GM10248 (cell line): ENCODE results near the gene RNF26.

Source experiments
- CTCF ChIA-PET: fragments of 300-600 bp; sonication (Branson Sonifier 250); formaldehyde crosslinking; extraction: SDS; loops from one replicate; lab custom pipeline; 2021; ENCODE audit warnings: antibody characterized with exemption; lab: Yijun Ruan, JAX
- POLR2A ChIA-PET: fragments of 350-650 bp; sonication (Branson Sonifier 250); formaldehyde crosslinking; extraction: SDS; loops from one replicate; lab custom pipeline; 2020; ENCODE audit warnings: antibody characterized with exemption; lab: Yijun Ruan, JAX
- DNase-seq: peaks from one replicate; pipeline ENCODE4 v3.0.0; 2012; ENCODE audit errors: extremely low spot score
- TF ChIP-seq, protein P1 (sequence below): IDR thresholded peaks from 2 replicates; pipeline ENCODE4 v1.5.1; 2012; ENCODE audit warnings: mild to moderate bottlenecking, low read depth; ENCODE audit errors: extremely low read depth, missing control alignments, control extremely low read depth

Gene RNF26

DNA sequence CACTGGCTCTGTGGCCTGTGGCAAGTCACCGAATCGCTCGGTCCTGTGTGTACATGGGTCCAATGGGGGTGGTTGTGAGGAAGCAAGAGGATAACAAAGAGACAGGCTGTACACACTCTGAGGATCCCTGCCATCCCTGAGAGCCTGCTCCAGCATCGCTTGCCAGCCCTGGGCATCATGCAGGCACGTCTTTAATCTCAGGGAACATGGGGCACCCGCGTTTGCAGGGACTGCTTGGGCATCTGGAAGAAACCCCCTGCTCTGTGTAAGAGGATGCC lies 7.6 kb downstream of the RNF26 start:
- no peak for DNase-seq
- ChIA-PET POLR2A (interaction anchor here (0.7 kb wide), 1 partner anchor 414 kb away, joined by 4 read pairs; no protein-coding TSS in a partner anchor), CTCF (interaction anchor here (5.4 to 5.9 kb wide), 2 partner anchors 15 to 21 kb away, joined by 58 to 131 read pairs; no protein-coding TSS in a partner anchor)
- TF ChIP-seq, protein P1, sequence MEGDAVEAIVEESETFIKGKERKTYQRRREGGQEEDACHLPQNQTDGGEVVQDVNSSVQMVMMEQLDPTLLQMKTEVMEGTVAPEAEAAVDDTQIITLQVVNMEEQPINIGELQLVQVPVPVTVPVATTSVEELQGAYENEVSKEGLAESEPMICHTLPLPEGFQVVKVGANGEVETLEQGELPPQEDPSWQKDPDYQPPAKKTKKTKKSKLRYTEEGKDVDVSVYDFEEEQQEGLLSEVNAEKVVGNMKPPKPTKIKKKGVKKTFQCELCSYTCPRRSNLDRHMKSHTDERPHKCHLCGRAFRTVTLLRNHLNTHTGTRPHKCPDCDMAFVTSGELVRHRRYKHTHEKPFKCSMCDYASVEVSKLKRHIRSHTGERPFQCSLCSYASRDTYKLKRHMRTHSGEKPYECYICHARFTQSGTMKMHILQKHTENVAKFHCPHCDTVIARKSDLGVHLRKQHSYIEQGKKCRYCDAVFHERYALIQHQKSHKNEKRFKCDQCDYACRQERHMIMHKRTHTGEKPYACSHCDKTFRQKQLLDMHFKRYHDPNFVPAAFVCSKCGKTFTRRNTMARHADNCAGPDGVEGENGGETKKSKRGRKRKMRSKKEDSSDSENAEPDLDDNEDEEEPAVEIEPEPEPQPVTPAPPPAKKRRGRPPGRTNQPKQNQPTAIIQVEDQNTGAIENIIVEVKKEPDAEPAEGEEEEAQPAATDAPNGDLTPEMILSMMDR = no peak

DNA sequence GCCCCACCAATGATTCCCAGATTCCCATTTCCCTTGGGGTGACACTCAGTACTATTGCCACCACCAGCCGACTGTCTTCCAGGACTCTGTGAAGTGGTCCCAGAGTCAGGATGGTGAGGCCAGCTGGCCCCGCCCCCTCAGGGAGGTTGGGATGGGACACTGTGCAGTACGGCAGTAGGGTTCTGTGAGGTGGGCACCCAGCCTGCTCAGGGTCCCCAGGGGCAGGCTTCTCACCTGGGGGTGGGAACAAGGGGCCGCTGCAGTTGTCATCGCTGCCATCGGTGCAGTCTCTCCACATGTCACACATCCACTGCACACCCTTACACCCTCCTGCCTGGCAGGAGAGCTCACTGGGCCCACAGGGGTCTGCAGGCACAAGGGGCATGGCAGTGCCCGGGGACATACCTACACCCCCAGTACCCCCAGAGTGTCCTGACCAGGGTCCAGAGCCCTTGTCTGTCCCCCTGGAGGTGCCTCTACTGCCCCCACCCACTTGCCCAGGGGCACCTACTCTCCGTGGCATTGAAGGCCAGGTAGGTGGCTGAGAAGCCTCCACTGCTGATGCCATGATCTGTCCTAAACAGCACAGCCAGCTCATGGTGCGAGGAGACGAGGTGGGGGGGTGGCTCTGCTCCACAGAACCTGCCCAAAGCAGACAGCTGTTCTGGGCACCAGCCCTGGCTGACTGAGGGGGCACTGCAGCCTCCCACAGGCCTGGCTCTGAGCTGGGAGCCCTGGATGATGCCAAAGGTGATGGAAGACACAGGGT lies 8.2 kb downstream of the RNF26 start:
- POLR2A ChIA-PET = interaction anchor here (0.7 kb wide), 1 partner anchor 414 kb away, joined by 4 read pairs; no protein-coding TSS in a partner anchor
- TF ChIP-seq, protein P1 = no peak
- CTCF ChIA-PET = interaction anchor here (0.7 to 6.4 kb wide), 4 partner anchors 14 to 21 kb away, joined by 3 to 131 read pairs (median 40); no protein-coding TSS in a partner anchor
- no peak for DNase-seq

DNA sequence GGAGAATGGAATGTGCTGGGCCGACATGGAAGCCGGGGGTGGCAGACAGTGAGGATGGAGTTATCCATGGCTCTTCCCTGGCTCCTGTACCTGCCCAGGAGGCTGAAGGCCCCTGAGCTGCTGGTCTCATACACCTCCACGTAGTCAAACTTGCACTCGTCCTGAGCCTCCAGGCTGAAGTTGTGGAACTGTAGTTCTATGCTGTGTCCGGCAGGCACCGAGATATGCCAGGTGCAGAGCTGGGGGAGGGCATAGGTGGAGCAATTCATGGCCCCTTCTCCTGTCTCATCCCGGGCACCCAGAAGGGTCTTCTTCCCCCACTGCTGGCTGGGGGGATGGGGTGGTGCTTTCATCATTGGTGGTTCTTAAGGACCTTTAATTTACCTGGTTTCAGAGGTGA lies 9.4 kb downstream of the RNF26 start:
- TF ChIP-seq, protein P1 = no peak
- ChIA-PET CTCF (interaction anchor here (1.1 to 6.4 kb wide), 8 partner anchors 12 to 553 kb away, joined by 3 to 44 read pairs (median 7); partner anchors contain the start of genes DDX6 and USP2), POLR2A (no interaction called here)
- DNase-seq = no peak

DNA sequence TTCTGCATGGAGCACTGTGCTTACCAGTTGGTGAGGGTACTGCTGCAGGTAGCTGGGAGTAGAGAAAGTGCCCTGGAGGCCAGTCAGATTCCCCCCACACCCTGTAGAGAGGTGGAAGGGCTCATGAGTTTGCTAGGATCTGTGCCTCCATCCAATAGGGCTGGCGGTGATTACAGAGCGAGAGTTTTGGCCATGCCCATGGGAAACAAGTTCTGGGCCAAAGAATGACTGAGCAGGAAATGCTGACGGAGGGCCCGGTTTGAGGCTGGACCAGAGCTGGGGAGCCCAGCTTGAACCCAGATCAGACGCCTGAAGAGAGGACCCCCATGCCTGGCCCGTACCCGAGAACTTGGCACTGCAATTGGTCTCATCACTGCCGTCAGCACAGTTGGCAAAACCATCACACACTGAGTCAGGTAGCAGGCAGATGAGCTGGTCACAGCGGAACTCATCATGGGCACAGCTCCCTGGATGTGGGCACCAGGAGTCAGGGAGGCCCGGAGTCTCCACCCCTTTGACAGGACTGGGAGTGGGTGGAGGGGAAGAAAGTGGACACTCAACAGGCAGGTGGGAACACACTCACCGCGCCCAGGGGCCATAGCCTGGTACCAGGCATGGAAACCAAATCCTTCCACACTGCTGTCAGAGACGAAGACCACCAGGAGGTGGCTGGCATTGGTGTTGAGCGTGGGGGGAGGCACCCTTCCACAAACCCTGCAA lies 10.1 kb downstream of the RNF26 start:
- CTCF ChIA-PET = interaction anchor here (1.1 to 6.4 kb wide), 8 partner anchors 12 to 554 kb away, joined by 3 to 44 read pairs (median 7); partner anchors contain the start of genes DDX6 and USP2

DNA sequence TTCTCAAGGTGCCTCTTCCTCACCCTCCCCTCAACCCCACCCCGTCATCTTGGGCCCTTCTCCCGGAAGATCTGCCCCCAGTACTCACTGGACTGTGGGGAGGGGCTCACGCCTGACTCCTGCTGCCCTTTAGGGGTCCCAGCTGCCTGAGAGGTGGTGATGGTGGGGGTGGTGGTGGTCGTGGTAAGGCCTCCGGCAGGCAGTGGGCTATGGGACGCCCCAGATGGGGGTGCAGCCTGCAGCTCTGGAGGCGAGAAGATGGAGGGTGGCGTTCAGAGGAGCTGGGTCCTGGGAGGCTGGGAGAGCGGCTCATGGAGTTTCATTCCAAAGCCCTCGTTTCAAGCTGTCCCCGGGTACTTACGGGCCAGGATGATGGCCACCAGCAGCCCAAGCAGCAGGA lies 11.4 kb downstream of the RNF26 start:
- DNase-seq = no peak
- ChIA-PET POLR2A (no interaction called here), CTCF (interaction anchor here (2.7 to 6.4 kb wide), 3 partner anchors 10 to 29 kb away, joined by 8 to 44 read pairs (median 35); no protein-coding TSS in a partner anchor)
- TF ChIP-seq, protein P1 = no peak

More for the DNA sequence above, 10.1 kb downstream of the RNF26 start:
- no peak for DNase-seq
- POLR2A ChIA-PET = no interaction called here
- TF ChIP-seq, protein P1 = no peak

DNA sequence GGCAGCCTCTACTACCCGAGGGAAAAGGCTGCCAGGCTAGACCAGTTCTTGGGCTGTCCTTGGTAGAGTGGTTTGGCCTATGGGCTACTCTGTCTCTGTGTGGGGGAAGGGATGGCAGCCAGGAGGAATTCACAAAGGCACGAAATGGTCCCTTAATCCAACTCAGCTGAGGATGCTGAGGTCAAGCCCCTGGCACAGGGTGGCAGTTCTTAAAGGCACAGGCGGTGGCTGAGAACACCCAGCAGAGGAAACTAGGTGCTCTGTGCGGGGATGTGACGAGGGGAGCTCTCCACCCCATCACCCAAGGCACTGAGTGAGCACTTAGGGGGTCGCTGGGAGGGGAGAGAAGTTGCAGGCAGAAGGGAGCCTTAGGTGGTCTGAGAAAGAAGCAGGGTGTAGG lies 12.3 kb downstream of the RNF26 start, which contains the start of gene MFRP:
TSS of gene MFRP (minus strand) at position 101 of the 400 bp plus-strand sequence. CDS start 192 bp downstream, outside the sequence.
- POLR2A ChIA-PET = no interaction called here
- no peak for DNase-seq
- CTCF ChIA-PET = interaction anchor here (0.8 to 6.4 kb wide), 4 partner anchors 8 to 134 kb away, joined by 3 to 44 read pairs (median 9); no protein-coding TSS in a partner anchor
- TF ChIP-seq, protein P1 = no peak
